GM12878 (cell line): ENCODE measurements around the gene CUTC. TPM values are rescaled to one million over a fixed set of nuclear protein-coding genes. Genes with fewer than 3 reads are reported as not detected.
"Not testable (repeated sequence)": the region's sequence is repeated elsewhere in the genome, so short reads cannot be mapped to it uniquely, and the experiment has no call there.

Experiments
- ATAC-seq: fragments of 200-7000 bp; cut with Tn5 transposase; 3 replicates; pipeline ENCODE4 v1.9.1; 2020; ENCODE audit warnings: mild to moderate bottlenecking, moderate library complexity
- BruUV-seq: library from RNA; stranded (reverse); fragments of 400-500 nt; replicated peaks from 2 replicates; lab custom pipeline; 2021; lab: Mats Ljungman, UMichigan
- CTCF ChIA-PET: fragments of 300-600 bp; sonication (Branson Sonifier 250); formaldehyde crosslinking; extraction: SDS; loops from one replicate; lab custom pipeline; 2021; ENCODE audit warnings: inconsistent platforms; lab: Yijun Ruan, JAX
- POLR2A ChIA-PET: fragments of 350-600 bp; formaldehyde crosslinking; extraction: SDS; loops from one replicate; lab custom pipeline; 2021; ENCODE audit warnings: inconsistent platforms; lab: Charles Lee
- RAD21 ChIA-PET: fragments of 300-600 bp; sonication (Branson Sonifier 250); formaldehyde crosslinking; loops from one replicate; lab custom pipeline; 2023; ENCODE audit warnings: antibody characterized with exemption; ENCODE audit not compliant: unreplicated experiment; lab: Charles Lee
- SMC1A ChIA-PET: fragments of 300-600 bp; sonication (Branson Sonifier 250); formaldehyde crosslinking; loops from one replicate; lab custom pipeline; 2023; ENCODE audit not compliant: unreplicated experiment, uncharacterized antibody; lab: Charles Lee
- DNase-seq: peaks from one replicate; pipeline ENCODE4 v3.0.0-alpha.2; 2011; ENCODE audit warnings: low read depth, low spot score
- FAIRE-seq: peaks from 3 replicates; lab custom pipeline; 2011; peaks lifted over from hg19 to GRCh38; lab: Jason Lieb, UNC
- H2AFZ ChIP-seq: 2 replicates; pipeline ENCODE4 v1.6.0; 2011; ENCODE audit warnings: low read depth, low read length, control low read depth; ENCODE audit not compliant: control insufficient read depth
- H3K27ac ChIP-seq: 2 replicates; pipeline ENCODE4 v1.5.1; 2011; ENCODE audit warnings: control low read depth; ENCODE audit not compliant: control insufficient read depth, insufficient read depth
- H3K27me3 ChIP-seq, 2 experiments: replicated peaks in 1 of 2; 2 replicates each; pipeline versions ENCODE4 v1.6.0 to v1.6.1; 2011; ENCODE audit warnings: low read length in 1 of 2; ENCODE audit not compliant: control insufficient read depth in 2 of 2, insufficient read depth in 2 of 2
- H3K36me3 ChIP-seq, 2 experiments: 2 replicates each; pipeline ENCODE4 v1.5.1; 2011; ENCODE audit warnings: low read length in 1 of 2; ENCODE audit not compliant: control insufficient read depth in 2 of 2, insufficient read depth in 2 of 2
- H3K4me1 ChIP-seq: 2 replicates; pipeline ENCODE4 v1.6.1; 2011; ENCODE audit warnings: mild to moderate bottlenecking, low read length, moderate library complexity, mixed read lengths; ENCODE audit not compliant: control insufficient read depth, insufficient read depth
- H3K4me2 ChIP-seq: 2 replicates; pipeline ENCODE4 v1.6.0; 2011; ENCODE audit warnings: control low read depth; ENCODE audit not compliant: control insufficient read depth, insufficient read depth
- H3K4me3 ChIP-seq: fragments of 200-600 bp; sonication (generic); 2 replicates; pipeline ENCODE4 v1.5.1; 2016
- H3K79me2 ChIP-seq: 2 replicates; pipeline ENCODE4 v1.6.0; 2011; ENCODE audit warnings: low read length; ENCODE audit not compliant: control insufficient read depth, insufficient read depth
- H3K9ac ChIP-seq: 2 replicates; pipeline ENCODE4 v1.8.0; 2011; ENCODE audit warnings: low read length, control low read depth, mixed read lengths; ENCODE audit not compliant: control insufficient read depth, insufficient read depth
- H3K9me3 ChIP-seq: replicated peaks from 3 replicates; pipeline ENCODE4 v1.5.1; 2011; ENCODE audit warnings: mild to moderate bottlenecking, low read length; ENCODE audit not compliant: control insufficient read depth, insufficient read depth
- H4K20me1 ChIP-seq: 2 replicates; pipeline ENCODE4 v1.6.0; 2011; ENCODE audit not compliant: control insufficient read depth, insufficient read depth
- CHD4 ChIP-seq: fragments of 200-600 bp; sonication (generic); IDR thresholded peaks from 2 replicates; pipeline ENCODE4 v1.6.1; 2016; ENCODE audit warnings: mild to moderate bottlenecking
- HDGF ChIP-seq: fragments of 450-650 bp; IDR thresholded peaks from 2 replicates; pipeline ENCODE4 v1.6.1; 2016; ENCODE audit warnings: antibody characterized with exemption
- POLR2A ChIP-seq: IDR thresholded peaks from 2 replicates; pipeline ENCODE4 v1.6.1; 2011; ENCODE audit warnings: low read depth, mild to moderate bottlenecking, low read length
- SMAD5 ChIP-seq: IDR thresholded peaks from 2 replicates; pipeline ENCODE4 v1.6.1; 2016; ENCODE audit warnings: antibody characterized with exemption, low read depth
- ZBTB33 ChIP-seq: fragments of 450-650 bp; IDR thresholded peaks from 2 replicates; pipeline ENCODE4 v1.6.1; 2017; ENCODE audit warnings: mild to moderate bottlenecking
- WGBS: methylation state at CpG from one replicate; pipeline ENCODE4 v1.1.6; 2016; ENCODE audit warnings: low lambda C conversion rate; ENCODE audit not compliant: insufficient replicate concordance, insufficient coverage; ENCODE audit errors: missing lambda C conversion rate; 5-methylcytosine and 5-hydroxymethylcytosine counted together
- in situ Hi-C: fragments of 300-500 bp; cut with MboI; formaldehyde crosslinking; loops from 9 replicates; pipeline ENCODE4 v1.14.3; 2018; ENCODE audit warnings: mixed read lengths
- intact Hi-C: fragments of 100-400 bp; cut with micrococcal nuclease; formaldehyde crosslinking; loops from one replicate; pipeline ENCODE4 v1.14.2; 2022; ENCODE audit not compliant: unreplicated experiment
- polyA plus RNA-seq, 11 experiments: library from polyadenylated mRNA; depleted of rRNA in 4 of 11; unstranded in 6 of 11; stranded (reverse) in 5 of 11; fragments of >200 nt; fragmentation: Nextera tagmentation in 4 of 11; fragmentation: Illumina TruSeq in 1 of 11; extraction: Ambion mirVana in 4 of 11; extraction: Trizol in 1 of 11; gene quantifications; 1 replicate in 1 of 11; 2 replicates in 10 of 11; pipeline versions ENCODE4 v1.2.1 to v1.2.3, GENCODE V29; 2011 to 2016; ENCODE audit warnings: inconsistent platforms in 2 of 11, missing spikeins in 2 of 11, low read depth in 1 of 11
- total RNA-seq, 4 experiments: library from RNA; depleted of rRNA in 3 of 4; stranded (reverse); fragments of >200 nt in 3 of 4; fragmentation: Illumina TruSeq in 1 of 4; extraction: Trizol in 1 of 4; gene quantifications; 2 replicates each; pipeline versions ENCODE4 v1.2.1 to v1.2.3, GENCODE V29; 2013 to 2021

The CUTC gene
- total and polyA plus RNA-seq, 10 of the 15 experiments (the other 5 are each of a cell fraction or from before 2014, with no cell fraction given): 23.8 to 71.7 (median 40.8) TPM

DNA sequence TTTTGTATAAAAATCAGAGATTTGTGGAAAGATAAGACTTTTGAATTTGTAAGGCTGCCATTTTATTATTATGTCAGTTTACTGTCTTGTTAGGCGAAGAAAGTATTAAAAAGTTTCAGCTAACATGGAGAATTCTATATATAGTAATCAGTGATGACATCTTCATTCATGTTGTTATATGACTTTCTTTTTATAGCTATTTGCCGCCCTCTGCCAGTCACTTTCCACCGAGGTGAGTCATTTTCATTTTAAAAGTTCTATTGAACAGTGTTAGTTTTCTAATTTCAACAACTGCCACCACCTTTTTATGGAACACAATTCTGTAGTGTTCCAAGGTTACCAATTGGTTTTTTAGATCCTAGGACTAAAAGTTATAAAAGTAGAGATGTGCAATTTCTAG is 11.8 kb downstream of the CUTC start:
- Histone ChIP-seq H3K4me3 (no peak overlapping the region), H4K20me1 (no peaks in the 10 kb centered on the region), H3K4me2 (no peak overlapping the region), H3K27ac (no peak overlapping the region), H2AFZ (no peak overlapping the region), H3K36me3 (peaks cover 4 to 38% of the 10 kb centered on the region in 2 experiments), H3K27me3 (no peaks in the 10 kb centered on the region), H3K79me2 (no peaks in the 10 kb centered on the region), H3K9me3 (peaks cover 5% of the 10 kb centered on the region), H3K9ac (no peak overlapping the region), H3K4me1 (no peaks in the 10 kb centered on the region)
- intact Hi-C loops (no loop called here), in situ Hi-C loops (no loop called here)
- WGBS: 30% methylated on average over 3 of the region's 3 CpGs
- POLR2A ChIA-PET: no interaction called here
- SMC1A ChIA-PET: interaction anchor here (0.7 to 2.0 kb wide), 3 partner anchors 9 to 16 kb away, joined by 3 to 11 read pairs (median 3); partner anchors contain the start of genes COX15 and CUTC
- RAD21 ChIA-PET: interaction anchor here (1.6 kb wide), 1 partner anchor 11 kb away, joined by 5 read pairs; the partner anchor contains the start of genes COX15 and CUTC
- TF ChIP-seq SMAD5: no peak
- TF ChIP-seq ZBTB33: no peak
- TF ChIP-seq HDGF: no peak
- no peak for TF ChIP-seq CHD4
- TF ChIP-seq POLR2A: no peak
- CTCF ChIA-PET: no interaction called here
- no peak for DNase-seq
- no TSS peak for BruUV-seq
- FAIRE-seq: no peak
- no peak for ATAC-seq

- H3K9me3 ChIP-seq, H3K4me3 ChIP-seq, CTCF ChIA-PET, H2AFZ ChIP-seq, POLR2A ChIA-PET, H3K79me2 ChIP-seq, FAIRE-seq, in situ Hi-C loops, H3K9ac ChIP-seq, H3K27me3 ChIP-seq, SMC1A ChIA-PET, DNase-seq, intact Hi-C loops, H3K4me1 ChIP-seq, H3K27ac ChIP-seq, ATAC-seq, H3K4me2 ChIP-seq, BruUV-seq, RAD21 ChIA-PET, H4K20me1 ChIP-seq: not testable (repeated sequence)
- peaks cover 4 to 39% of the 10 kb centered on the region in 2 experiments for H3K36me3 ChIP-seq
- 96% methylated on average over 2 of the region's 2 CpGs for WGBS
These were observed 14.1 kb downstream of the CUTC start for GRCh38 chr10:99746166-99746565.
